ENCODE results near the gene AFAP1L1.

The AFAP1L1 gene

DNA sequence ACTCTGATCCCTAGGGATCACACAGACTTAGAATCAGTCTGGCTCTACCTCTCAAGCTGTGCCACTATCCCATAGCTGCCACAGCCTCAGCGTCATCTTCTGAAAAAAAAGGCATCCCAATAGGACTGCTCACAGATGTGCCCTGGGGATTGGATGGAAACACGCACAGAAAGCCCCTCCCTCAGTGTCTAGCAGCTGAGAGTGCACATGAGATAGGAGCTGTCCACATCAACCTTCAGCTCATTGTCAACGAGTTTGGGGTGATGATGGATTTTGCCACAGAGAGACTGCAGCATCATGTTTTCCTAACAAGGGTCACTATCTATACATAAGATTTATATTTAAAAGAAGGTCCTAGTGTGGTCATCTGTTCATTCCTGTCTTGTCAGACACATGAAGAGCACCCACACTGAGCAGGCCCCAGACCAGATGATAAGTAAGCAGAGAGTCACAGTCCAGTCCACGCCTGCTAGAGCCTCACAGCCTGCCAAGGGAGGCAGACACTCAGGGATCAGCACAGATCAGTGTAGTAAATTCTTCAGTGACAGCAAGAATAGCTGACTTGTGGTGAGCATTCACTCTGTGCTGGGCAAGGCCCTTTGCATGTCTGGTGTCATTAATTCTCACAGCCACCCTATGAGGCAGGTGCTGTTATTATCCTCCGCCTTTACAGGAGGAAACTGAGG is 25.8 kb downstream of the AFAP1L1 start:
- Histone ChIP-seq H3K4me2 (ENCODE audit: low read depth, low read length) (no peak overlapping the region), H3K9ac (ENCODE audit: low read length) (no peak overlapping the region), H4K20me1 (ENCODE audit: insufficient read depth, low read length) (no peaks in the 10 kb centered on the region), H3K36me3 (replicated peaks; ENCODE audit: insufficient read depth, low read length) (no peaks in the 10 kb centered on the region), H3K79me2 (ENCODE audit: low read length) (no peaks in the 10 kb centered on the region), H3K27me3 (replicated peaks; ENCODE audit: insufficient read depth, low read length) (no peaks in the 10 kb centered on the region), H3K9me2 (replicated peaks; ENCODE audit: insufficient read depth, low read length) (no peaks in the 10 kb centered on the region), H3F3A (ENCODE audit: insufficient read depth, low read length) (no peaks in the 10 kb centered on the region), H3K4me1 (ENCODE audit: low read length) (no peaks in the 10 kb centered on the region), H3K4me3 (ENCODE audit: low read length) (no peak overlapping the region), H3K9me3 (replicated peaks; ENCODE audit: insufficient read depth, low read length) (no peaks in the 10 kb centered on the region), H2AFZ (ENCODE audit: low read length) (no peak overlapping the region), H3K27ac (ENCODE audit: low read length) (no peak overlapping the region)
- TF ChIP-seq EZH2 (optimal IDR thresholded peaks at IDR 0.05; ENCODE audit: low read depth, low read length) = no peak
- TF ChIP-seq, protein P1, sequence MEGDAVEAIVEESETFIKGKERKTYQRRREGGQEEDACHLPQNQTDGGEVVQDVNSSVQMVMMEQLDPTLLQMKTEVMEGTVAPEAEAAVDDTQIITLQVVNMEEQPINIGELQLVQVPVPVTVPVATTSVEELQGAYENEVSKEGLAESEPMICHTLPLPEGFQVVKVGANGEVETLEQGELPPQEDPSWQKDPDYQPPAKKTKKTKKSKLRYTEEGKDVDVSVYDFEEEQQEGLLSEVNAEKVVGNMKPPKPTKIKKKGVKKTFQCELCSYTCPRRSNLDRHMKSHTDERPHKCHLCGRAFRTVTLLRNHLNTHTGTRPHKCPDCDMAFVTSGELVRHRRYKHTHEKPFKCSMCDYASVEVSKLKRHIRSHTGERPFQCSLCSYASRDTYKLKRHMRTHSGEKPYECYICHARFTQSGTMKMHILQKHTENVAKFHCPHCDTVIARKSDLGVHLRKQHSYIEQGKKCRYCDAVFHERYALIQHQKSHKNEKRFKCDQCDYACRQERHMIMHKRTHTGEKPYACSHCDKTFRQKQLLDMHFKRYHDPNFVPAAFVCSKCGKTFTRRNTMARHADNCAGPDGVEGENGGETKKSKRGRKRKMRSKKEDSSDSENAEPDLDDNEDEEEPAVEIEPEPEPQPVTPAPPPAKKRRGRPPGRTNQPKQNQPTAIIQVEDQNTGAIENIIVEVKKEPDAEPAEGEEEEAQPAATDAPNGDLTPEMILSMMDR (IDR thresholded peaks at IDR 0.05; ENCODE audit: low read length) = no peak
- TF ChIP-seq EZH2phosphoT487 (IDR thresholded peaks at IDR 0.05; ENCODE audit: low read length) = no peak
- no peak for DNase-seq

DNA sequence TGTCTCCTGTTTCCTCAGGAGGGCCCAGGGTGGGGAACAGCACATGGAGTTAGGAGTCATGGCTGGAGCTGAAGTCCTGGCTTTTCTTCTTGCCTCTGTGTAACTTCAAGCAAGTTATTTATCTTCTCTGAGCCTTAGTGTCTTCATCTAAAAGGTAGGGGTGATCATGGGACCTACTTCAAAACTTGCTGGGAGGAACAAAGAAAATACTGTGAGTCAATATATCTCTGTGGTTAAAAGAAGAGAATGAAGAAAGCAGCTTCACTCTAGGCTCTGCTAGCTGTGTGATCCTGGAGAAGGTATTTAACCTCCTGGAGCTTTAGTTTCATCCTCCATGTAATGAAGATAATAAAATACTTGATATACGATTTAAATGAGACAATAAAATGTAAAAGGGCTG is 26.5 kb downstream of the AFAP1L1 start:
- Histone ChIP-seq H3K27ac (ENCODE audit: low read length) (no peak overlapping the region), H3K4me3 (ENCODE audit: low read length) (no peak overlapping the region), H3K9me3 (replicated peaks; ENCODE audit: insufficient read depth, low read length) (no peaks in the 10 kb centered on the region), H3F3A (ENCODE audit: insufficient read depth, low read length) (no peaks in the 10 kb centered on the region), H3K9ac (ENCODE audit: low read length) (no peak overlapping the region), H3K4me2 (ENCODE audit: low read depth, low read length) (no peak overlapping the region), H4K20me1 (ENCODE audit: insufficient read depth, low read length) (no peaks in the 10 kb centered on the region), H3K9me2 (replicated peaks; ENCODE audit: insufficient read depth, low read length) (no peaks in the 10 kb centered on the region), H2AFZ (ENCODE audit: low read length) (no peak overlapping the region), H3K27me3 (replicated peaks; ENCODE audit: insufficient read depth, low read length) (no peaks in the 10 kb centered on the region), H3K36me3 (replicated peaks; ENCODE audit: insufficient read depth, low read length) (no peaks in the 10 kb centered on the region), H3K79me2 (ENCODE audit: low read length) (no peaks in the 10 kb centered on the region), H3K4me1 (ENCODE audit: low read length) (no peaks in the 10 kb centered on the region)
- TF ChIP-seq, protein P1 (IDR thresholded peaks at IDR 0.05; ENCODE audit: low read length) = no peak
- TF ChIP-seq EZH2 (optimal IDR thresholded peaks at IDR 0.05; ENCODE audit: low read depth, low read length) (no peak), EZH2phosphoT487 (IDR thresholded peaks at IDR 0.05; ENCODE audit: low read length) (no peak)
- DNase-seq = no peak

DNA sequence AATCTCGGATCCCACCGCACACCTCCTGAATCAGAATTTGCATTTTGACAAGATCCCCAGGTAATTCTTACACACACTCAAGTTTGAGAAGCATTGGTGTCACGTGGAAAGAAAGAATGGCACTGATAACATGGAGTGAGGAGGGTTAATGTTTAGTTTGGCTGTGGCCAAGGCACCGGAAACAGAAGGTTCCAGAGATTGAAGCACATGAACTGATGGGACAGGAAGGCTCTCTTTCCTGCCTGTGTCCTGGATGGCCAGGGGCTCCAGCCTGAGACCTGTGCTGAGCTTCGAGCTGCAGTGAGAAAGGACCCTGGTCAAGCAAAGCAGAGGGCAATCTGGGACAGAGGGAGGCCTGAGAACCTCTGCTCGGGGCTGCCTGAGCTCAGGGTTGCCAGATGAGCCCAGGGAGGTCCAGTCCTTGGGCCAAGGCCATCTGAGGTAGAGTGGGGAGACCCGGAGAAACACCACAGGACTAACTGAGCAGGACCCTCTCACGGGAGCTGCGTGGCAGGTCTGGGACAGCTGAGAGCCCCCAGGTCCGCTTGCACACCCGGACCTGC is 27.3 kb downstream of the AFAP1L1 start:
- no peak for DNase-seq
- H3K79me2 ChIP-seq (ENCODE audit: low read length) = no peaks in the 10 kb centered on the region
- H3K9ac ChIP-seq (ENCODE audit: low read length) = no peak overlapping the region
- H3K36me3 ChIP-seq (replicated peaks; ENCODE audit: insufficient read depth, low read length) = no peaks in the 10 kb centered on the region
- no peaks in the 10 kb centered on the region for H3F3A ChIP-seq (ENCODE audit: insufficient read depth, low read length)
- no peaks in the 10 kb centered on the region for H3K27me3 ChIP-seq (replicated peaks; ENCODE audit: insufficient read depth, low read length)
- H2AFZ ChIP-seq (ENCODE audit: low read length) = no peak overlapping the region
- H3K9me2 ChIP-seq (replicated peaks; ENCODE audit: insufficient read depth, low read length) = no peaks in the 10 kb centered on the region
- no peaks in the 10 kb centered on the region for H3K4me1 ChIP-seq (ENCODE audit: low read length)
- no peaks in the 10 kb centered on the region for H3K9me3 ChIP-seq (replicated peaks; ENCODE audit: insufficient read depth, low read length)
- no peak overlapping the region for H3K4me2 ChIP-seq (ENCODE audit: low read depth, low read length)
- H3K27ac ChIP-seq (ENCODE audit: low read length) = no peak overlapping the region
- no peak for TF ChIP-seq EZH2phosphoT487 (IDR thresholded peaks at IDR 0.05; ENCODE audit: low read length)
- no peaks in the 10 kb centered on the region for H4K20me1 ChIP-seq (ENCODE audit: insufficient read depth, low read length)
- H3K4me3 ChIP-seq (ENCODE audit: low read length) = no peak overlapping the region

DNA sequence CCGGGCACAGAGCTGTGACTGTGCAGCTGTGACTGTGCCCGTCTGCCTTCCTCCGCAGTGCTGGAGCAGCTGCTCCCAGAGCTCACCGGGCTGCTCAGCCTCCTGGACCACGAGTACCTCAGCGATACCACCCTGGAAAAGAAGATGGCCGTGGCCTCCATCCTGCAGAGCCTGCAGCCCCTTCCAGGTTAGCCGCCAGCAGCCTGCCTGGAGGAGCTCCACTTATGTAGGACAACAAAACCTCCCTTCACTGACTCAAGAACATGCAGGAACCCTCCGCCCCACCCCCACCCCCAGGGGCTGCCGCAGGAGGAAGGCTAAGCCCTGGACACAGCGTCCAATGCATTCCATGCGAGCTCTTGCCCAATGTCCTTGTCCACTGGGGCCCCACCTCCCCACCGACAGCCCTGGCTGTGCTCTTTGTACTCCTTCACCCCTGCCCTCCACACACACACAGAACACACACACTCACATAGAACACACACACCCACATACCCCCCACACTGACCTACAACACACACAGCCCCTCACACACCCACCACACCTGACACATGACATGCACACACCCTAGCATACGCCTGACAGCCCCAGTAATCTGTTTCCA is 27.9 kb downstream of the AFAP1L1 start:
- TF ChIP-seq, protein P1 (IDR thresholded peaks at IDR 0.05; ENCODE audit: low read length) = no peak
- no peak for TF ChIP-seq EZH2phosphoT487 (IDR thresholded peaks at IDR 0.05; ENCODE audit: low read length)
- TF ChIP-seq EZH2 (optimal IDR thresholded peaks at IDR 0.05; ENCODE audit: low read depth, low read length) = no peak
- H3K4me2 ChIP-seq (ENCODE audit: low read depth, low read length) = no peak overlapping the region
- H3K9me3 ChIP-seq (replicated peaks; ENCODE audit: insufficient read depth, low read length) = no peaks in the 10 kb centered on the region
- DNase-seq = no peak
- H3K4me1 ChIP-seq (ENCODE audit: low read length) = no peaks in the 10 kb centered on the region
- no peaks in the 10 kb centered on the region for H3K9me2 ChIP-seq (replicated peaks; ENCODE audit: insufficient read depth, low read length)
- no peak overlapping the region for H3K9ac ChIP-seq (ENCODE audit: low read length)
- no peaks in the 10 kb centered on the region for H3K27me3 ChIP-seq (replicated peaks; ENCODE audit: insufficient read depth, low read length)
- H3K36me3 ChIP-seq (replicated peaks; ENCODE audit: insufficient read depth, low read length) = no peaks in the 10 kb centered on the region
- H3K4me3 ChIP-seq (ENCODE audit: low read length) = no peak overlapping the region
- no peaks in the 10 kb centered on the region for H3F3A ChIP-seq (ENCODE audit: insufficient read depth, low read length)
- no peaks in the 10 kb centered on the region for H4K20me1 ChIP-seq (ENCODE audit: insufficient read depth, low read length)
- no peak overlapping the region for H2AFZ ChIP-seq (ENCODE audit: low read length)
- no peak overlapping the region for H3K27ac ChIP-seq (ENCODE audit: low read length)
- H3K79me2 ChIP-seq (ENCODE audit: low read length) = no peaks in the 10 kb centered on the region
